Keratinocyte (primary cell): ENCODE data around the gene PTPN4. TPM values are rescaled to one million over a fixed set of nuclear protein-coding genes. Genes with fewer than 3 reads are reported as not detected.

Experiments
- DNase-seq: peaks from one replicate; pipeline ENCODE4 v3.0.0-alpha.2; 2011; ENCODE audit warnings: low read depth, missing footprints, low spot score
- FAIRE-seq: peaks from 2 replicates; lab custom pipeline; 2011; peaks lifted over from hg19 to GRCh38; lab: Jason Lieb, UNC
- H2AFZ ChIP-seq: 2 replicates; pipeline ENCODE4 v1.6.0; 2012; ENCODE audit warnings: low read length, control low read depth, inconsistent platforms; ENCODE audit not compliant: control insufficient read depth
- H3K27ac ChIP-seq: 2 replicates; pipeline ENCODE4 v1.5.1; 2011; ENCODE audit warnings: low read length; ENCODE audit not compliant: control insufficient read depth, insufficient read depth
- H3K27me3 ChIP-seq: 3 replicates; pipeline ENCODE4 v1.6.0; 2011; ENCODE audit warnings: low read length; ENCODE audit not compliant: control insufficient read depth, insufficient read depth; ENCODE audit errors: extremely low read depth
- H3K36me3 ChIP-seq, 2 experiments: 2 replicates in 1 of 2; 3 replicates in 1 of 2; pipeline ENCODE4 v1.5.1; 2011; ENCODE audit warnings: low read length in 2 of 2, mild to moderate bottlenecking in 1 of 2; ENCODE audit not compliant: control insufficient read depth in 2 of 2, insufficient read depth in 2 of 2; ENCODE audit errors: extremely low read depth in 1 of 2
- H3K4me1 ChIP-seq: 3 replicates; pipeline ENCODE4 v1.5.1; 2011; ENCODE audit warnings: low read length; ENCODE audit not compliant: control insufficient read depth, insufficient read depth; ENCODE audit errors: extremely low read depth
- H3K4me2 ChIP-seq: 3 replicates; pipeline ENCODE4 v1.6.0; 2011; ENCODE audit warnings: low read depth, low read length; ENCODE audit not compliant: control insufficient read depth, insufficient read depth; ENCODE audit errors: extremely low read depth
- H3K4me3 ChIP-seq, 3 experiments: fragments of 200-600 bp in 1 of 3; sonication (generic) in 1 of 3; 2 replicates in 2 of 3; 3 replicates in 1 of 3; pipeline ENCODE4 v1.5.1; 2011 to 2016; ENCODE audit warnings: low read length in 3 of 3, mild to moderate bottlenecking in 3 of 3, control low read depth in 2 of 3, inconsistent platforms in 1 of 3, low read depth in 1 of 3, mixed read lengths in 1 of 3, mixed run types in 1 of 3, moderate library complexity in 1 of 3; ENCODE audit not compliant: control insufficient read depth in 2 of 3, insufficient read depth in 2 of 3; ENCODE audit errors: extremely low read depth in 1 of 3
- H3K79me2 ChIP-seq: 2 replicates; pipeline ENCODE4 v1.6.0; 2012; ENCODE audit warnings: low read length; ENCODE audit not compliant: control insufficient read depth, insufficient read depth
- H3K9ac ChIP-seq: 3 replicates; pipeline ENCODE4 v1.6.0; 2011; ENCODE audit warnings: low read length; ENCODE audit not compliant: control insufficient read depth, insufficient read depth; ENCODE audit errors: extremely low read depth
- H3K9me1 ChIP-seq: 3 replicates; pipeline ENCODE4 v1.6.0; 2011; ENCODE audit warnings: low read length; ENCODE audit not compliant: control insufficient read depth, insufficient read depth; ENCODE audit errors: extremely low read depth
- H3K9me3 ChIP-seq: 2 replicates; pipeline ENCODE4 v1.5.1; 2012; ENCODE audit warnings: low read depth, low read length; ENCODE audit not compliant: control insufficient read depth
- H4K20me1 ChIP-seq: 3 replicates; pipeline ENCODE4 v1.6.0; 2011; ENCODE audit warnings: low read length; ENCODE audit not compliant: control insufficient read depth, insufficient read depth; ENCODE audit errors: extremely low read depth
- EZH2 ChIP-seq: IDR thresholded peaks from one replicate; pipeline ENCODE4 v1.6.1; 2012; ENCODE audit warnings: inconsistent platforms, mild to moderate bottlenecking, low read length, moderate library complexity
- dilution Hi-C: fragments of 300-500 bp; cut with MboI; formaldehyde crosslinking; loops from one replicate; pipeline ENCODE4 v1.7.0; 2020; ENCODE audit warnings: low sequenced_read_pairs; ENCODE audit not compliant: extremely low pct_ligation_motif_present
- polyA plus RNA-seq, 5 experiments: library from polyadenylated mRNA; depleted of rRNA in 3 of 5; stranded (reverse) in 3 of 5; stranded (forward) in 1 of 5; unstranded in 1 of 5; fragments of >200 nt; gene quantifications; 1 replicate in 1 of 5; 2 replicates in 3 of 5; 3 replicates in 1 of 5; pipeline versions ENCODE4 v1.2.1 to v1.2.3, GENCODE V29; 2011 to 2012; ENCODE audit warnings: missing spikeins in 2 of 5, low read depth in 1 of 5, low replicate concordance in 1 of 5
- TF ChIP-seq, protein P1 (sequence below), 3 experiments: IDR thresholded peaks in 1 of 3; conservative IDR thresholded peaks in 1 of 3; optimal IDR thresholded peaks in 1 of 3; 2 replicates in 2 of 3; 3 replicates in 1 of 3; pipeline versions ENCODE3 to v1.5.1; 2011; ENCODE audit warnings: low read length in 3 of 3, mild to moderate bottlenecking in 3 of 3, moderate library complexity in 2 of 3, control low read depth in 1 of 3, inconsistent platforms in 1 of 3; ENCODE audit not compliant: insufficient read depth in 2 of 3; ENCODE audit errors: extremely low read depth in 1 of 3

The PTPN4 gene
- polyA plus RNA-seq, 1 donor (not counting 4 experiments of a cell fraction or from before 2014, with no cell fraction given) = 20.6 TPM

DNA sequence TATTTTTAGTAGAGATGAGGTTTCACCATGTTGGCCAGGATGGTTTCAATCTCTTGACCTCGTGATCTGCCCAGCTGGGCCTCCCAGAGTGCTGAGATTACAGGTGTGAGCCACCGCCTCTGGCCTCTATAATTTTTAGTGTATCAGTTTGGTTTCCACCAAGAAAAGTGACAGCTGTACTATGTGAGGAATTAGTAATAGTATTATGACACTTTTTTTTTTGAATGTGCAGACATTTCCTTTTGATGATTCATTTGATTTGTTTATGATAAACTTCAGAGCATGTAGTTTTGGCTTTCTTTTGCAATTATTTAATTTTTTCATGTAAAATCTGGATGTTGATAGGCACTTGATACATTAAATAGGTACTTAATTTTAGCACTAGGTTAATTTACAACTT is 61.5 kb downstream of the PTPN4 start:
- H3K4me3 ChIP-seq = no peak overlapping the region
- H3K79me2 ChIP-seq = peaks cover 10% of the 10 kb centered on the region
- peaks cover 7% of the 10 kb centered on the region for H3K4me1 ChIP-seq
- FAIRE-seq (no peak), DNase-seq (no peak)
- no peak overlapping the region for H3K27ac ChIP-seq
- H3K9me1 ChIP-seq = no peaks in the 10 kb centered on the region
- no peak overlapping the region for H2AFZ ChIP-seq
- TF ChIP-seq, protein P1, sequence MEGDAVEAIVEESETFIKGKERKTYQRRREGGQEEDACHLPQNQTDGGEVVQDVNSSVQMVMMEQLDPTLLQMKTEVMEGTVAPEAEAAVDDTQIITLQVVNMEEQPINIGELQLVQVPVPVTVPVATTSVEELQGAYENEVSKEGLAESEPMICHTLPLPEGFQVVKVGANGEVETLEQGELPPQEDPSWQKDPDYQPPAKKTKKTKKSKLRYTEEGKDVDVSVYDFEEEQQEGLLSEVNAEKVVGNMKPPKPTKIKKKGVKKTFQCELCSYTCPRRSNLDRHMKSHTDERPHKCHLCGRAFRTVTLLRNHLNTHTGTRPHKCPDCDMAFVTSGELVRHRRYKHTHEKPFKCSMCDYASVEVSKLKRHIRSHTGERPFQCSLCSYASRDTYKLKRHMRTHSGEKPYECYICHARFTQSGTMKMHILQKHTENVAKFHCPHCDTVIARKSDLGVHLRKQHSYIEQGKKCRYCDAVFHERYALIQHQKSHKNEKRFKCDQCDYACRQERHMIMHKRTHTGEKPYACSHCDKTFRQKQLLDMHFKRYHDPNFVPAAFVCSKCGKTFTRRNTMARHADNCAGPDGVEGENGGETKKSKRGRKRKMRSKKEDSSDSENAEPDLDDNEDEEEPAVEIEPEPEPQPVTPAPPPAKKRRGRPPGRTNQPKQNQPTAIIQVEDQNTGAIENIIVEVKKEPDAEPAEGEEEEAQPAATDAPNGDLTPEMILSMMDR (optimal IDR thresholded peaks at IDR 0.05 in 1 of 3, IDR thresholded peaks at IDR 0.05 in 1 of 3, conservative IDR thresholded peaks at IDR 0.05 in 1 of 3; ENCODE audit: extremely low read depth in 1 of 3, insufficient read depth in 2 of 3, low read length in 3 of 3) = no peak
- no peak for TF ChIP-seq EZH2
- no peaks in the 10 kb centered on the region for H3K36me3 ChIP-seq
- no peak overlapping the region for H3K9ac ChIP-seq
- no peaks in the 10 kb centered on the region for H3K9me3 ChIP-seq
- no peak overlapping the region for H3K4me2 ChIP-seq
- H4K20me1 ChIP-seq = no peaks in the 10 kb centered on the region
- no peaks in the 10 kb centered on the region for H3K27me3 ChIP-seq
- dilution Hi-C loops = no loop called here

DNA sequence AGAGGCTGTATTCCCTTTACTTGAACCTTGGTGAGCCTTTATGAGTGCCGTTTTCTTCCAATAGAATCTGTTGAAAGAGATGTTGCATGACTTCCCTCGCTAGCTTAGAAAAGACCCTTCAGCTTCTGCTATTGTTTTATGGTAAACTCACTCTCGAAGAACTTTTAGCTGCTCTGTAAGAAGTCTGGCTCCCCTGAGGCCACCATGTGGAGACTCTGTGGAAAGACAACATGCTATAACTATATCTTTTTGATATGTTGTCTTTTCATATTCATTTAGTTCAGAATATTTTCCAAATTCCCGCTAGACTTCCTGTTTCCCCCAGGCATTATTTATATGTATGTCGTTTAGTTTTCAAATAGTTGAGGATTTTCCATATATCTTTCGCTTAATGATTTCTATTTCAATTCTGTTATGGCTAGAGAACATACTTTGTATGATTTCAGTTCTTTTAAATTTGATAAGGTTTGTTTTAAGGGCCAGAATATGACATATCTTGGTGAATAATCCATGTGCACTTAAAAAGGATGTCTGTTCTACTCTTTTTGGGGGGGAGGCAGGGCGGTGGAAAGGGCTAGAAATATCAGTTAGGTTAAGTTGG is 64.1 kb downstream of the PTPN4 start:
- TF ChIP-seq EZH2 = no peak
- TF ChIP-seq, protein P1 (optimal IDR thresholded peaks at IDR 0.05 in 1 of 3, IDR thresholded peaks at IDR 0.05 in 1 of 3, conservative IDR thresholded peaks at IDR 0.05 in 1 of 3; ENCODE audit: extremely low read depth in 1 of 3, insufficient read depth in 2 of 3, low read length in 3 of 3) = peak; percentile 46 to 61 (median 54)
- no peak overlapping the region for H3K4me3 ChIP-seq
- no peaks in the 10 kb centered on the region for H3K9me1 ChIP-seq
- H2AFZ ChIP-seq = no peak overlapping the region
- H3K9ac ChIP-seq = no peak overlapping the region
- peaks cover 7% of the 10 kb centered on the region for H3K4me1 ChIP-seq
- H3K27ac ChIP-seq = no peak overlapping the region
- DNase-seq (no peak), FAIRE-seq (peak; percentile 23)
- dilution Hi-C loops = no loop called here
- H3K9me3 ChIP-seq = no peaks in the 10 kb centered on the region
- H3K36me3 ChIP-seq = no peaks in the 10 kb centered on the region
- H4K20me1 ChIP-seq = no peaks in the 10 kb centered on the region
- H3K4me2 ChIP-seq = no peak overlapping the region
- H3K79me2 ChIP-seq = peaks cover 13% of the 10 kb centered on the region
- no peaks in the 10 kb centered on the region for H3K27me3 ChIP-seq
